Measurements from ENCODE around the gene HNRNPC.
A peak's percentile ranks its signal among the peaks of the same experiment; 100 is the strongest.
"Not testable (repeated sequence)": the region's sequence is repeated elsewhere in the genome, so short reads cannot be mapped to it uniquely, and the experiment has no call there.

Gene HNRNPC

DNA sequence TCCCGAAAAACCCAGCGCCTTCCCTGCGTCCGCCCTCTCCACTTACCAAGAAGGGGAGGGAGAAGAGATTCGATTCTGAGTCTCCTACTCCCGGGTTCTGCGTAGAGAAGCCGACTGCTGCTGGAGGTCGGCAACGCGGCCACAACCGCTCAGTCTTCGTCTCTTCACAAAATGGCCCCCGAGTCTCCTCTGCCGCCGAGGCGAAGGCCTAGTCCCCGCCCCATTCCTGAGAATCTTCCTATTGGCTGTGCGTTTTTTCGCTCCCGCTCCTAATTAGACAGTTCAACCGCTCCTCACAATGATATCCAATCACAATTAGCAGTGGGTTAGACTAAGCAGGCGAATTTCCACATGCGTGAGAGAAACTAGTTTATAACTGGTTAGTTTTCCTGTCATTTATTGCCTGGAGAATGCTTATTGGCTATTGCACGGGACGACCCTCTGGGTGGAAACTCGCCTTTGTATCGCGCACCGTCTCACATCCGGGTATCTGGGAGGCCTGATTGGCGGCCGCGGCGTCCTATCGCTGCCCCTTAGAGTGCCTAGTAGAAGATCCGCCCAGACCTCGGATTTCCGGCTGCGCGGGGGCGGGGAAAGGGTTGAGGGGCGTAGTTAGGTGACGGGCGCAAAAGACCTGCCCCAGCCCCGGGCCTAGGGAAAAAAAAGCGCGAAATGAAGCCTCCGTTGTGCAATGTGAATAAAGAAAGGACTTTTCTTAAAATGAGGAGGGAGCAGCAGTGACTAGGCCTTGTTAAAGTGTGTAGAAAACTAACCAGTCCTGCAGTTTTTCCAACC is at the start of gene HNRNPC:
Gene HNRNPC (minus strand): TSS at position 191 of the 795 bp plus-strand sequence. CDS start 35,249 bp downstream, outside the sequence.
- peak; percentile 100 for DNase-seq (ENCODE audit: low spot score)

DNA sequence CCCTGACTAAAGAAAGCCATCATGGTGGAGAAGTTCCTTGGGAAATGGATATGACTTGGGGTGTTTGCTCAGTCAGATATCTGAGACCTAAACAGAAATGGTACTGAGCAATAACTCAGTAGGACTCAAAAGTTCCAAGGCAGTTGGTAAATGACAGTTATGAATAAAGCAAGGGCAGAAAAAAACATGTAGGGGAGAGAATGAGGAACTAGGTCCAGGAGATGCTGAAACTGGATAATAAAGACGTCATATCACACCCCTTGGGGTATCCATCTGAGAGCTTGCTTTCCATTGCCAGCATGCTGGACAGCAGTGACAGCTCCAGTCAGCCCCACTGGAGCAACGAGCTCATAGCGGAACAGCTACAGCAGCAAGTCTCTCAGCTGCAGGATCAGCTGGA is 48.2 kb upstream of the HNRNPC start:
- no peak for DNase-seq (ENCODE audit: low spot score)

DNA sequence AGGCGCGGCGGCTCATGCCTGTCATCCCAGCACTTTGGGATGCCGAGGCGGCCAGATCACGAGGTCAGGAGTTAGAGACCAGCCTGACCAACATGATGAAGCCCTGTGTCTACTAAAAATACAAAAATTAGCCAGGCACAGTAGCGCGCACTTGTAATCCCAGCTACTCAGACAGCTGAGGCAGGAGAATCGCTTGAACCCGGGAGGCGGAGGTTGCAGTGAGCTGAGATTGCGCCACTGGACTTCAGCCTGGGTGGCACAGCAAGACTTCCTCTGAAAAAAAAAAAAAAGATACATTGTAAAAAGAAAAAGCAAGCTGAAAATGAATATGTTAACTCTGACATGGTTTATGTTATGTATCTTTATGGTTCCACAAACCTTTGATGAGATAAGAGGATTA is 44.3 kb upstream of the HNRNPC start:
- DNase-seq (ENCODE audit: low spot score), result no peak

DNA sequence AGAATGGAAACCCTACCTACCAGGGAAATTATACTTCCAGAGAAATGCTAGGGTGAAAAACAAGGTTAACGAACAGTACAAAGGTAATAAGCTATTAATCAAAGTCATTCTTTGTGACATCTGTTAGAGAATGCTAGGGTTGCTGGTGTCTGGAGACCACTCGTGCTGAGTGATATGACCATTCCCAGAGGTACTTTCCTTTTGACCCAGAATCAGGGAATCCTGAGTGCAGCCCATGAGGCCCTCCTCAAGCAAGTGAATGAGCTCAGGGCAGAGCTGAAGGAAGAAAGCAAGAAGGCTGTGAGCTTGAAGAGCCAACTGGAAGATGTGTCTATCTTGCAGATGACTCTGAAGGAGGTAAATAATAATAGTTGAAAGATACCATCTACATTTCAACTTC is 42.4 kb upstream of the HNRNPC start:
- DNase-seq (ENCODE audit: low spot score), result no peak

GRCh38 chr14:21309956-21310355 is 40.7 kb upstream of the HNRNPC start:
- DNase-seq (ENCODE audit: low spot score), result no peak

GRCh38 chr14:21309238-21309636 is 40.0 kb upstream of the HNRNPC start:
- no peak for DNase-seq (ENCODE audit: low spot score)

DNA sequence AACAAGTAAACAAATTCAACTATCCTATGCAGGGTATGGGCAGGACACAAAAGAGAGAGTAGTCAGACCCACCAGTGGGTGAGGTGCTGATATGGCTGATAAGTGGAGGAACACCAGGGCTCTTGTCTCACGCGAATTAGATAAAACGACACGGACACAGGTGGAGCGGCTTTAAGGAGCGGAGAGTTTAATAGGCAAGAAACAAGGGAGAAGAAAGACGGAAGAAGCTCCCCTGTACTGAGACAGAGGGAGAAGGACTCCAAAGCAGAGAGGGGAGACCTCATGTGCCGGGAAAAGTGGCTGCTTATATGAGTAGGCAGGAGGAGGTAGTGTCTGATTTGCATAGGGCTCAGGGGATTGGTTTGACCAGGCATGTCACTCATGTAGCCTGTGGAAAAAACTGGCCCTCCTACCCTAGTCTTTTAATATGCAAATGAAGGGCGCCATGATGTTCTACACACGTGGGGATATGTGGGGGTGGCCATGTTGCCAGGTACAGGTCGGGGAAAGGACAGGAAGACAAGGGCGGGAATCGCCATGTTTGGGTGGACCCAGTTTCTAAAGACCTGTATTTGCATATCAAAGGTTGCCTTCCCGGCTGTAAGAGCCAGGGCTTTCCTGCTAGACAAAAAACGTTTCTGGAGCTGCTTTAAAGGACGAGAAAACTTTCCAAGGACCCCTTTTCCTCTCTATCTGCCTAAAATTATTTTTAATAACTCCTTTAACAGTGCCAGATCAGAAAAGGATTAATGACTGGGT is 39.4 kb upstream of the HNRNPC start:
- peak; percentile 42 for DNase-seq (ENCODE audit: low spot score)

GRCh38 chr14:21308132-21308478 is 38.9 kb upstream of the HNRNPC start:
- no peak for DNase-seq (ENCODE audit: low spot score)

DNA sequence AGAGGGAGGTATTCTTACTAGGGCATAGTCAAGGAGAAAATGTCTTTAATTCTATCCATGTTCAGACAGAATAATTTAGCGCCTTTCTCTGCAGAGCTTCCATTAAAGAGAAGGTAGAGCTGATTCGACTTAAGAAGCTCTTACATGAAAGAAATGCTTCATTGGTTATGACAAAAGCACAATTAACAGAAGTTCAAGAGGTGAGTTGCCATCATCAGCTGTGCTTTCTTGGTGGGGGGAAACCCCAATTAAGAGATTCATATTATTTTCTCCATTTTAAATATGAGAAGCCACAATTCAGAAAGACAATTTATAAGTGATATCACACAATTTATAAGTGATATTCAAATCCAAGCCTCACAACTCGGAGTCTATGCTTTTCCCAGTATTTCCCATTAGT is 38.4 kb upstream of the HNRNPC start:
- no peak for DNase-seq (ENCODE audit: low spot score)

- DNase-seq (ENCODE audit: low spot score), result not testable (repeated sequence)
These were observed 33.5 kb upstream of the HNRNPC start for GRCh38 chr14:21302836-21303140.

DNA sequence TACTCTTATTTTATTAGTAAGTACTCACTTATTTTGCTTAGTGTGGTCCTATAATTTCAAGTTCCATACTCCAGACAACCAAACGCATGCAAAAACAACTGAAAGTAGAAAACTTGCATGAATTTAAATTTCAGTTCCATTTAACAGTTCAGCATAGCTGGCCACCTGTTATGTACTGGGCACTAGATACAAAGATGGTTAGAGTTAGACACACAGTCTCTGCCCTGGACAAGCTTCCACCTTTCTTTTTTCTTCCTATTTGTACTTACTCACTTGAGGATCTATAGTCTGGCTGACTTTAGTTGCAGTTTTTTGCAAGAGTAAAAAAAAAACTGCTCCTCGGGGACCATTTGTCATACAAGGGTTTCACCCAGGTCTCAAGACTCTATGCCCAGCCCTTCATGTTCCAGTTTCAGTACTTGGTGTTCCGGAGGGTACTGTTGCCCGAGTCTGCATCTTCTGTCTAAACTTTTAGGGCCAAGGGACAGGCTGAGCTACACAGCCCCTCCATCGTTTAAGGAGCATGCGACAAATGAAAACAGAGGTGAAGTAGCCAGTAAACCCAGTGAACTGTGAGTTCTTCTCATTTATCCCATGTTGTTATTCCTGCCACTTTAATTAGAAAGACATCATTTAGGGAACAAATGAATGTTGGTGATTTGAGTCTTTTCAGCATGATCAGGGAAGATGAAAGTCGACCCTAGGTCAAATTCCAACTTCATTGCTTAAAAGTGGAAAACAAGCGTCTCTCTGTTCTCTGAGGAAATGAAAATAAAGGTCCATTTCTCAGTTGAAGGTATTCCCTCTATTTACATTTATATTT is 33.0 kb upstream of the HNRNPC start:
- DNase-seq (ENCODE audit: low spot score), result no peak

- no peak for DNase-seq (ENCODE audit: low spot score)
These were observed 31.6 kb upstream of the HNRNPC start for GRCh38 chr14:21300892-21301291.

DNA sequence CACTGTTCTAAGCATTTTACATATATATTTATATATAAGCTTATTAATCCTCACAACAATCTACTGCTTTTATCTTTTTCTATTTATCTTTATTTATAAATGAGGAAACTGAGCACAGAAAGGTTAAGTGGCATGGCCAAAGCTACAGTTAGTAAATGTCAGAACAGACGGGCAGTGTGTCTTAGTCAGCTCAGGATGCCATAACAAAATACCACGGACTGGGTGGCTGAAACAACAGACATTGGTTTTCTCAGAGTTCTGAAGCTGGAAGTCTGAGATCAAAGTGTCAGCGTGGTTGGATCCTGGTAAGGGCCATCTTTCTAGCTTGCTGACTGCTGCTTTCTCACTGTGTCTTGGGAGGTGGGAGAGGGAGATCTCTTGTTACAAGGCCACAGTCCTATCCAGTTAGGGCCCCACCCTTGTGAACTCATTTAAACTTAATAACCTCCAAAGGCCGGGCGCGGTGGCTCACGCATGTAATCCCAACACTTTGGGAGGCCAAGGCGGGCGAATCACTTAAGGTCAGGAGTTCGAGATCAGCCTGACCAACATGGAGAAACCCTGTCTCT is 30.4 kb upstream of the HNRNPC start:
- no peak for DNase-seq (ENCODE audit: low spot score)

GRCh38 chr14:21298358-21298757 is 29.1 kb upstream of the HNRNPC start:
- no peak for DNase-seq (ENCODE audit: low spot score)

DNA sequence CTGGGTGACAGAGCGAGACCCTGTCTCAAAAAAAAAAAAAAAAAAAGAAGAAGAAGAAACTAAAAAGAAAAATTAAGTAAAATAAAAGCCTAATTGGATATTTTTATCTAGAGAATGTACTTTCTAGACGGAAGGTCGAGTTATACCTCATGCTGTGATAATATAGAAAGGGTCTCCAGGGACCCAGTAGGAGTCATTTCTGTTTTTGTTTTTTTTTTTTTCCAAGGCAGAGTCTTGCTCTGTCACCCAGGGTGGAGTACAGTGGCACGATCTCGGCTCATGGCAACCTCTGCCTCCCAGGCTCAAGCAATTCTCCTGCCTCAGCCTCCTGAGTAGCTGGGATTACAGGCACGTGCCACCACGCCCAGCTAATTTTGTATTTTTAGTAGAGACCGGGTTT is 24.8 kb upstream of the HNRNPC start:
- not testable (repeated sequence) for DNase-seq (ENCODE audit: low spot score)

- no peak for DNase-seq (ENCODE audit: low spot score)
These were observed 17.9 kb upstream of the HNRNPC start for GRCh38 chr14:21287168-21287567.

DNA sequence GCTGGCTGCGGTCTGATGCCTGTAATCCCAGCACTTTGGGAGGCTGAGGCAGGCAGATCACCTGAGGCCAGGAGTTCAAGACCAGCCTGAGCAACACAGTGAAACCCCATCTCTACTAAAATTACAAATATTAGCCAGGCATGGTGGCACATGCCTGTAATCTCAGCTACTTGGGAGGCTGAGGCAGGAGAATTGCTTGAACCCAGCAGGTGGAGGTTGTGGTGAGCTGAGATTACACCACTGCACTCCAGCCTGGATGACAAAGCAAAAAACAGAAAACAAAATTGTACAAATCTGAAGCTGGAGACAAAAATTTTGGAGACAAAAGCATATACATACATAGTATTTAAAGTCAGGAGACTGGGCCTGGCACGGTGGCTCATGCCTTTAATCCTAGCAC is 17.3 kb upstream of the HNRNPC start:
- DNase-seq (ENCODE audit: low spot score), result not testable (repeated sequence)

DNA sequence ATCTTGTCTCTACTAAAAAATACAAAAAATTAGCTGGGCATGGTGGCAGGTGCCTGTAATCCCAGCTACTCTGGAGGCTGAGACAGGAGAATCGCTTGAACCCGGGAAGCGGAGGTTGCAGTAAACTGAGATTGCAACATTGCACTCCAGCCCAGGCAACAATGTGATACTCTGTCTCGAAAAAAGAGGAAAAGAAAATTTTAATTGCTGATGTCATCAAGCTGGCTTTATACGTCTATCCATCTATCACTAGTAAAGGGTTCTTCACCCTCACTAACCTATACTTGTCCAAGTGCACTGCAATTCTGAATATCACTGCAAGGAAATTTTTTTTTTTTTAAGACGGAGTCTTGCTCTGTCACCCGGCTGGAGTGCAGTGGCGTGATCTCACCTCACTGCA is 12.7 kb upstream of the HNRNPC start:
- not testable (repeated sequence) for DNase-seq (ENCODE audit: low spot score)

GRCh38 chr14:21279783-21280182 is 10.5 kb upstream of the HNRNPC start, which contains the start of gene RPGRIP1:
Gene RPGRIP1, plus strand, starts transcription at chr14:21280083. Its CDS starts 7,894 bp downstream, at chr14:21287977.
- DNase-seq (ENCODE audit: low spot score), result no peak

DNA sequence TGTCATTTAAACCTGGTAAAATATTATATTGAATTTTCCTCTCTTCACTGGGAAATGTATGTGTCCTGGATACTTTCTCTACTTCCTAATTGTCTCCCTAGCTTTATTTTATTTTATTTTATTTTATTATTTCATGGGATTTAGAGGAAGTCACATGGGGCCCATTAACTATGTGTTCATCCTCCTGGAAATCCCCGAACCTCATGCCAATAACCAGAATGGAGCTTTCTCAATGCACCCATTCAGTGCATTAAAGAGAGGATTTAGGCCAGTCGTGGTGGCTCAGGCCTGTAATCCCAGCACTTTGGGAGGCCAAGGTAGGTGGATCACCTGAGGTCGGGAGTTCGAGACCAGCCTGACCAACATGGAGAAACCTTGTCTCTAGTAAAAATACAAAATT is 9.4 kb upstream of the HNRNPC start:
- DNase-seq (ENCODE audit: low spot score), result no peak

GRCh38 chr14:21275261-21275858 is 6.1 kb upstream of the HNRNPC start:
- DNase-seq (ENCODE audit: low spot score), result no peak

DNA sequence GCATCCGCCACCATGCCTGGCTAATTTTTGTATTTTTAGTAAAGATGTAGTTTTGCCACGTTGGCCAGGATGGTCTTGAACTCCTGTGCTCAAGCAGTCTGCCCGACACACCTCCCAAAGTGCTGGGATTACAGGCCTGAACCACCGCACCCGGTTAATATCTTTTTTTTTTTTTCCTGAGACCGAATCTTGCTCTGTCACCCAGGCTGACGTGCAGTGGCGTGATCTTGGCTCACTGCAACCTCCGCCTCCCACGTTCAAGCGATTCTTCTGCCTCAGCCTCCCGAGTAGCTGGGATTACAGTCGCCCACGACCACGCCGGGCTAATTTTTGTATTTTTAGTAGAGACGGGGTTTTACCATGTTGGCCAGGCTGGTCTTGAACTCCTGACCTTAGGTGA is 3.4 kb upstream of the HNRNPC start:
- DNase-seq (ENCODE audit: low spot score), result not testable (repeated sequence)
